Smooth muscle cell (in vitro differentiated cells): Measurements from ENCODE around the gene COMMD3. TPM values are rescaled to one million over a fixed set of nuclear protein-coding genes. Genes with fewer than 3 reads are reported as not detected.

Experiments used
- DNase-seq: peaks from one replicate; lab custom pipeline; 2025; ENCODE audit not compliant: unreplicated experiment; lab: John Stamatoyannopoulos, UW
- H2AFZ ChIP-seq: fragments of 200-600 bp; sonication (generic); 2 replicates; pipeline ENCODE4 v1.6.0; 2016; ENCODE audit warnings: antibody characterized with exemption, low read depth, mild to moderate bottlenecking
- H3F3A ChIP-seq: fragments of 200-600 bp; sonication (generic); 2 replicates; pipeline ENCODE4 v1.6.0; 2017; ENCODE audit warnings: antibody characterized with exemption, low read depth
- H3K27ac ChIP-seq: fragments of 200-600 bp; sonication (generic); 2 replicates; pipeline ENCODE4 v1.5.1; 2016; ENCODE audit warnings: low read depth, mild to moderate bottlenecking
- H3K27me3 ChIP-seq: fragments of 200-600 bp; sonication (generic); 2 replicates; pipeline ENCODE4 v1.6.1; 2016; ENCODE audit warnings: low read depth, mild to moderate bottlenecking
- H3K36me3 ChIP-seq: fragments of 200-600 bp; sonication (generic); 2 replicates; pipeline ENCODE4 v1.5.1; 2016; ENCODE audit warnings: low read depth
- H3K4me1 ChIP-seq: fragments of 200-600 bp; sonication (generic); 2 replicates; pipeline ENCODE4 v1.5.1; 2016; ENCODE audit warnings: low read depth
- H3K4me2 ChIP-seq: fragments of 200-600 bp; sonication (generic); 2 replicates; pipeline ENCODE4 v1.6.0; 2016; ENCODE audit warnings: mild to moderate bottlenecking
- H3K4me3 ChIP-seq: fragments of 200-600 bp; sonication (generic); 2 replicates; pipeline ENCODE4 v1.5.1; 2016; ENCODE audit warnings: mild to moderate bottlenecking
- H3K79me2 ChIP-seq: fragments of 200-600 bp; sonication (generic); 2 replicates; pipeline ENCODE4 v1.6.0; 2016; ENCODE audit warnings: low read depth, mild to moderate bottlenecking
- H3K9ac ChIP-seq: fragments of 200-600 bp; sonication (generic); 2 replicates; pipeline ENCODE4 v1.6.0; 2016; ENCODE audit warnings: low read depth
- H3K9me3 ChIP-seq: fragments of 200-600 bp; sonication (generic); replicated peaks from 2 replicates; pipeline ENCODE4 v1.5.1; 2016; ENCODE audit warnings: low read depth
- H4K20me1 ChIP-seq: fragments of 200-600 bp; sonication (generic); 2 replicates; pipeline ENCODE4 v1.6.0; 2016; ENCODE audit warnings: low read depth
- CTCF ChIP-seq: fragments of 200-600 bp; sonication (generic); IDR thresholded peaks from 2 replicates; pipeline ENCODE4 v1.5.1; 2017; ENCODE audit warnings: borderline replicate concordance, mild to moderate bottlenecking, antibody characterized with exemption; ENCODE audit not compliant: insufficient read depth, poor library complexity, severe bottlenecking
- WGBS: methylation state at CpG from one replicate; pipeline ENCODE4 v1.1.7; 2016; ENCODE audit warnings: low lambda C conversion rate; 5-methylcytosine and 5-hydroxymethylcytosine counted together
- polyA plus RNA-seq: library from polyadenylated mRNA; unstranded; fragments of >200 nt; fragmentation: Nextera tagmentation; extraction: Ambion mirVana; gene quantifications from 2 replicates; pipeline ENCODE4 v1.2.1, GENCODE V29; 2016
- total RNA-seq: library from RNA; depleted of rRNA; stranded (reverse); fragments of >200 nt; gene quantifications from 2 replicates; pipeline ENCODE4 v1.2.3, GENCODE V29; 2014

COMMD3 gene
- total and polyA plus RNA-seq, 2 experiments from 2014 or later = 44.3 to 80.6 TPM

GRCh38 chr10:22338931-22339330 is 22.7 kb downstream of the COMMD3 start:
- no peak overlapping the region for H3K4me3 ChIP-seq
- TF ChIP-seq CTCF = no peak

GRCh38 chr10:22339761-22340328 is 23.7 kb downstream of the COMMD3 start:
- Histone ChIP-seq H3K27me3 (peaks cover 90% of the 10 kb centered on the region), H3K27ac (peak overlapping the region; percentile 88), H3K4me3 (peak overlapping the region; percentile 90), H2AFZ (peak overlapping the region; percentile 90), H3K79me2 (no peaks in the 10 kb centered on the region), H3K4me2 (peak overlapping the region; percentile 92), H4K20me1 (no peaks in the 10 kb centered on the region), H3K4me1 (peaks cover 14% of the 10 kb centered on the region), H3K9me3 (no peaks in the 10 kb centered on the region), H3K36me3 (no peaks in the 10 kb centered on the region), H3F3A (peaks cover 3% of the 10 kb centered on the region), H3K9ac (no peak overlapping the region)
- WGBS = 3% methylated on average over 13 of the region's 13 CpGs
- TF ChIP-seq CTCF = no peak
- no peak for DNase-seq

More at GRCh38 chr10:22338931-22339330, 22.7 kb downstream of the COMMD3 start:
- H3K4me1 ChIP-seq = peaks cover 14% of the 10 kb centered on the region
- H3K27ac ChIP-seq = no peak overlapping the region
- no peak overlapping the region for H3K4me2 ChIP-seq
- no peaks in the 10 kb centered on the region for H3K79me2 ChIP-seq
- no peaks in the 10 kb centered on the region for H4K20me1 ChIP-seq
- H2AFZ ChIP-seq = no peak overlapping the region
- peaks cover 90% of the 10 kb centered on the region for H3K27me3 ChIP-seq
- no peak for DNase-seq
- H3K36me3 ChIP-seq = no peaks in the 10 kb centered on the region
- no peaks in the 10 kb centered on the region for H3K9me3 ChIP-seq
- H3K9ac ChIP-seq = no peak overlapping the region
- peaks cover 3% of the 10 kb centered on the region for H3F3A ChIP-seq

GRCh38 chr10:22340329-22341189 is 24.4 kb downstream of the COMMD3 start:
- Histone ChIP-seq H4K20me1 (no peaks in the 10 kb centered on the region), H3F3A (peaks cover 3% of the 10 kb centered on the region), H3K27ac (peak overlapping the region; percentile 88), H3K4me2 (peak overlapping the region; percentile 92), H3K9me3 (no peaks in the 10 kb centered on the region), H3K79me2 (no peaks in the 10 kb centered on the region), H3K27me3 (peaks cover 90% of the 10 kb centered on the region), H3K4me3 (peak overlapping the region; percentile 90), H3K9ac (peak overlapping the region; percentile 96), H3K4me1 (peaks cover 14% of the 10 kb centered on the region), H2AFZ (peak overlapping the region; percentile 90), H3K36me3 (no peaks in the 10 kb centered on the region)
- no peak for DNase-seq
- WGBS = 1% methylated on average over 80 of the region's 98 CpGs
- TF ChIP-seq CTCF = no peak
